ENCODE measurements around the gene CEP290.
"Not testable (repeated sequence)": the region's sequence is repeated elsewhere in the genome, so short reads cannot be mapped to it uniquely, and the experiment has no call there.

CEP290 gene

DNA sequence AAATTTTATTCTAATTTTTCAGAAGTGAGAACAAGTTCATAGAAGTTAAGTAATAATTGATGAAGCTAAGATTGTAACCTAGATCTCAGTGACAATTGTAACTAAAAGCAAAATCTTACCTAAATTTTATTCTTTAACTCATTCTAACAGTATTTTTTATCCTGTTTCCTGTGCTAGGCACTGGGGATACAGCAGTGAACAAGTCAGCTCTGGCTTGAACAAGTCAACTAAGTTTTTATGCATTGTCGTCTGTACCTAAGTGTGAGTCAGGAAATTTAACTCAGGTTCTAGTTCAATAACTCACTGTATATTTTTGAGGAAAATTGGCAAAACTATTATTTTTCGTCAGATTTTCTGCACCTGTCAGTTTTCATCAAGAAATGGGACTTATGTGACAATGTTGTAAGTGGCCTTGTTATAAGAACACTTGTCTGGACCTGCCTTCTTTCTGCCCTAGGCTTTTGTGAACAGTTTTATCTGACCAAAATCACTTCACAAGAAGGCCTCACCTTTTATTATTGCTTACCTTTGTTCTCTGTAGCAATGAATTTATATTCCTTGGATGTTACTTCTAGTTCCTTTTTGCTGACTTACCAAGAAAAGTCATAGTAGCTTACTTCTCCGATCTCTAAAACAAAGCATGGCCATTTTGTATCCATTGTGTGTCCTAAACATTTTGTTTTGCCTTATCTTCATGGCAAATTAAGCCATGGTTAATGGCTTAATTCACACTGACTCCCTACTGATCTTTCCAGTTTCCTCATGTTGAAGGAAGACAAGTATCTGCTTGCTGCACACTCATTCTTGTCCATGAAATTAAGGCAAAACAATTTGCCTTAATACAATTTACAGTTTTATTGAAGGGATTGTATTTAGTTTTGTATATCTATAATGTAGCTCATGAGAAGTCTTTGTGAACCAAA is 2.9 kb upstream of the CEP290 start:
- DNase-seq (ENCODE audit: low spot score): no peak

DNA sequence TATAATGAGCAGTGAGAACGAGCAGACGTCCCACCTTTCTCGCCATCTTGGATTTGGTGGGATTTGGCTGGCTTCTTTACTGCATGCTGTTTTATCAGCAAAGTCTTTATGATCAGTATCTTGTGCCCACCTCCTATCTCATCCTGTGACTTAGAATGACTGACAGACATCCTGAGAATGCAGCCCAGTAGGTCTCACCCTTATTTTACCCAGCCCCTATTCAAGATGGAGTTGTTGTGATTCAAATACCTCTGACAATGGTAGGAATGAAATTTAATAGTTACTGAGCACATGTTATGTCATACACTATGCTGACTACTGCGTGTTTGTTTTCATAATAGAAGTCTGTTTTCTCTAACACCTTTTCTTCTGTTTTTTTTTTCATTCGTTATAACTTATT is 2.1 kb upstream of the CEP290 start:
- no peak for DNase-seq (ENCODE audit: low spot score)

DNA sequence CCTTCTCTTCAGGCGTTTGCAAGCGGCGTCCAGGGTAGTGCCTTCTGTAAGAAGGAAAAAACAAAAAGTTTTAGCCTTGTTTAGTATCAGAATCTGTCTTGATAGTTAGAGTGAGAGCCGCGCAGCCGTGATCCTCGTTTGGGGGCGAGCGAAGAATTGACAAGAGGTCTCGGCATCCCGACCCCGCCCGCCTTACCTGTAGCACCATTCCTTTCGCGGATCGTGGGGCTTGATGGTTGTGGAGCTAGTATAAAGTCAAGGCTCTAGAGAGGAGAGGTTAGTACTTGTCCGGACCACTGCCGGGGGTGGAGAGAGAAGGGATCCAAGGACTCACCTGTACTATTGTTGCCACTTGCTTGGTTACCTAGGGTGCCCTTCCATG is 713 bp upstream of the CEP290 start:
- no peak for DNase-seq (ENCODE audit: low spot score)

DNA sequence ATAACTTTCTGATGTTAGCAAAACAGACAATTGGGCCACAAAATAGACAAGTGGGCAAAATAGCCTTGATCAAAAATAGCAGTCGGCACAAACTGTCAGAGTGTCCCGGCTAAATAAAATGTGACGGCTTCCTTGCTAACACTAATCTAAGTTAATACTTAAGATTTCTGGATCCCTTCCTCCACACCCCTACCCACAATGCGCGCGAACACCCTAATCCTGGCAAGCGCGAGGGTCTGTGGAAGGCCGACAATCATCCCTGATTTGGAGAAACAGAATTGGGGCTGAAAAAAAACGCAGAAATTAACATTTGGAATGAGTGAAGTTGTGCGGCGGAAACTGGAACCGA is 489 bp downstream of the CEP290 start:
- DNase-seq (ENCODE audit: low spot score): no peak

DNA sequence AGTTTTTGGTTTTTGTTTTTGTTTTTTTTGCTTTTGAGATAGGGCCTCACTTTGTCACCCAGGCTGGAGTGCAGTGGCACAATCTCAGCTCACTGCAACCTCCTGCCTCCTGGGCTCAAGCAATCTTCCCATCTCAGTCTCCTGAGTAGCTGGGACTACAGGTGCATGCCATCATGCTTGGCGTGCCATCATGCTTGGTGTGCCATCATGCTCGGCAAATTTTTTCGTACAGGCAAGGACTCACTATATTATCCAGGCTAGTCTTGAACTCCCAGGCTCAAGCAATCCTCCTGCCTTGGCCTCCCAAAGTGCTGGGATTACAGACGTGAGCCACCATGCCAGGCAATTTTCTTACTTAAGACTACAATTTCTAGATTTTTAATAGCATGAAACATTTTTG is 2.2 kb downstream of the CEP290 start:
- not testable (repeated sequence) for DNase-seq (ENCODE audit: low spot score)

DNA sequence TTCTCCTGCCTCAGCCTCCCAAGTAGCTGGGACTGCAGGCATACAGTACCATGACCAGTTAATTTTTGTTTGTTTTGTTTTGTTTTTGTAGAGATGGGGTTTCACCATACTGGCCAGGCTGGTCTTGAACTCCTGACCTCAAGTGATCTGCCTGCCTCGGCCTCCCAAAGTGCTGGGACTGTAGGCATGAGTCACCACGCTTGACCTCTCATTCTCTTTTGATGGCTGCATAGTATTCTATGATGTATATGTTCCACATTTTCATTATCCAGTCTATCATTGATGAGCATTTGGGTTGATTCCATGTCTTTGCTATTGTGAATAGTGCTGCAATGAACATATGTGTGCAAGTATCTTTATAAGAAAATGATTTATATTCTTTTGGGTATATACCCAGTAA is 8.7 kb downstream of the CEP290 start:
- DNase-seq (ENCODE audit: low spot score): not testable (repeated sequence)

DNA sequence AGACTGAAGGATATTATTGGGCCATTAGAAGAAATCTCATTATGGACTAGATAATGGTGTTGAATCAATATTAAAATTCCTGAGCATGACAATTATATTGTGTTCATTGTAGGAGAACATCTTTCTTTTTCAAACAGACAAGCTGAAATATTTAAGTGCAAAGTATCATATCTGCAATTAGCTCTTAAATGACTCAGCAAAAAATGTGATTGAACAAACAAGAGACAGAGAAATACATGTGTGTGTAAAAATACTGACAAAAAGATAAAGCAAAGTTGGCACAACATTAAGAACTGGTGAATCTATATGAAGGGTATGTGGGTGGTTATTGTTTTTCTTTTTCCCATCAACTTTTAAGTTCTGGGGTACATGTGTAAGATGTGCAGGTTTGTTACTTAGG is 9.5 kb downstream of the CEP290 start:
- no peak for DNase-seq (ENCODE audit: low spot score)

DNA sequence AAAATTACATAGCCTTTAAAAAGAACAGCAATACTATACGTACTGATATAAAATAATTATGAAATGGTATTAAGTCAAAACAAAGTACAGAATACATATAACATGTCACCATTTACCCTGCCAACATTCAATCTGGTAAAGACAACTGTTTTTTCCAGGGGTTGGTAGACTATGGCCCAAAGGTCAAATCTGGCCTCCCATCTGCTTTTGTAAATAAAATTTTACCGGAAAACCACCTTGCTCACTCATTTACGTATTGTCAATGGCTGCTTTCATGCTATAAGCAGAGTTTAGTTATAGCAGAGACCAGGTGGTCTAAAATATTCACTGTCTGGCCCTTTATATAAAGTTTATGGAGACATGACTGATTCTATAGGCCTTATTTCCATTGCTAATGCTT is 14.0 kb downstream of the CEP290 start:
- DNase-seq (ENCODE audit: low spot score): no peak

DNA sequence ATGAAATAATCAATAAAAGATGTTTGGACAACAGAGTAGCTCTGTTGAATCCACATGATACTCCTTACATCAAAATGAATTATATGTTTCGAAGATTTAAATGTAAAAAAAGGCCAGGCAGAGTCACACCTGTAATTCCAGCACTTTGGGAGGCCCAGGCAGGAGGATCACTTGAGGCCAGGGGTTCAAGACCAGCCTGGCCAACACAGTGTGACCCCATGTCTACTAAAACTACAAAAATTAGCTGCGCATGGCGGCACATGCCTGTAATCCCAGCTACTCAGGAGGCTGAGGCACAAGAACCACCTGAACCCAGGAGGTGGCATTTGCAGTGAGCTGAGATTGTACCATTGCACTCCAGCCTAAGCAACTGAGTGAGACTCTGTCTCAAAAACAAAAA is 14.8 kb downstream of the CEP290 start:
- no peak for DNase-seq (ENCODE audit: low spot score)

DNA sequence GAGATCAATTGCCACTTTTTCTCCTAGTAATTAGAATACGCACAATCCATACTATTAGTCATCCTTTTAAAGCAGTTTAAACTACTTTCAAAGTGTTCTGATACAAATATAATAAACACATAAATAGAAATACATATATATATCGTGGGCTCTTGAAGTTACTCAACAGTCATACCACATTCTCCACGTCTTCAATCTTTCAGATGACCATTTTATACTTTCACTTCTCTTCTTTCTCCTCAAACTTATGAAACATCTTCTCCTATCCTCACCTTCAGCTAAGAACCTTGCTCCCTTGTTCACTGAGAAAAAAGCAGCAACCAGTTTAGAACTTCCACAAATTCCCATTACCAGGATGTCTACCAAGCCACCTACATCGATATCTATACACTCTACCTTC is 19.2 kb downstream of the CEP290 start:
- DNase-seq (ENCODE audit: low spot score): no peak

DNA sequence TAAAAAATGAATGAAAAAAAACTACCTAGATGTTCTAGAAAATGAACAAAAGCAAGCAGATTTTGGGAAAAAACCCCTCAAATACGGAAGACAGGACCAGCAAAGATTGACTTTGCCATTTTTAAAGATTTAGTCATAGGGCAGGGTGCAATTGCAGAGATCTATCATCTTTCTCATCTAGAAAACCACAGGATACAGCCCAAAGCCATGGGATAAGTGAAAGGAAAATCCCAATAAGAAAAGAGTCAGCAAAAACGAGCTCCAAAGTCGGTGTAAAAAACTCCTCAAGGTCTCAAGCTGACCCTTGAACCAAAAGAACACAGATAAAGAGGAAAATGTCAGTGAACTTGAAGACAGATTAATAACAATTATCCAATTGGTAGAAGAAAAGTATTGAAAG is 28.0 kb downstream of the CEP290 start:
- no peak for DNase-seq (ENCODE audit: low spot score)

DNA sequence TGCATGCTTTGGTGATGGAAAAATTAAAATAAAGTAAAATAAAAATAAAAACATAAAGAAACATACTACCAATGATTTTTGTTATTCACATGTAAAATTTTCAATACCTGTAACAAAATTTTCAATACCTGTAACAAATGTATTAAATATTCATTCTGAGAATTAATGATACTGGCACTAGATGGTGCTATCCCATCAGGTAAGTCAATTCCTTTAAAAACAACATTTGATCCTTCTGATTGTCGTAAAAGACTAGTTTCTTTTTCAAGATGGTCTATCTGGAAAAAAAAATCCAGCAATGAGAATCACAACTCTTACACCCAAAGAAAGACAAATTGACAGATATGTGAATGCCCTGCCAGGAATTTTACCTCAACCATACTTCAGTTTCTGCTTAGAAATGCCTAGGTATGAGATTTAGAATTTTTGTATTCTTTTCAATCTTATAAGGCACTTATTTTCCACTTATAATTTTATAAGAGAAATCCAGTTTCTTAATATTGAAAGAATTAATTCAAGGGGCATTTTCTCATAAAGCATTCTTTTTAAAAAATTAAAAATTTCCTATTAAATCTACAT is 30.7 kb downstream of the CEP290 start:
- no peak for DNase-seq (ENCODE audit: low spot score)

DNA sequence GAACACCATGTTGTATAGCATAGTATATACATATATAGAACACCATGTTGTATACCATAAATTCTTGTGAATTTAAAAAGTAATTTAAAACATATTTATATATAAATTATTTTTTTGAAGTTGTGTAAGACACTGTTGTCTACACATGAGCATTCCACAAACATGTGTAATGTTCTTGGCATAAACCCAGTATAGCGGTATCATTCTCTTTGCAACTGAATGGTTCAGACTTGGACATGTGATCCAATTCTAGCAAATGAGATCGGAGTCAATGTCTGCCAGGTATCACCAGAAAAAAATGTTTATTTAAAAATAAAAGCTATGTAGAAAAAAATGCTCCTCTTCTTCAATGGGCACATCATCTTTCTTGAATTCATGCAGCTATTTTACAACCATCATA is 33.9 kb downstream of the CEP290 start:
- DNase-seq (ENCODE audit: low spot score): no peak

DNA sequence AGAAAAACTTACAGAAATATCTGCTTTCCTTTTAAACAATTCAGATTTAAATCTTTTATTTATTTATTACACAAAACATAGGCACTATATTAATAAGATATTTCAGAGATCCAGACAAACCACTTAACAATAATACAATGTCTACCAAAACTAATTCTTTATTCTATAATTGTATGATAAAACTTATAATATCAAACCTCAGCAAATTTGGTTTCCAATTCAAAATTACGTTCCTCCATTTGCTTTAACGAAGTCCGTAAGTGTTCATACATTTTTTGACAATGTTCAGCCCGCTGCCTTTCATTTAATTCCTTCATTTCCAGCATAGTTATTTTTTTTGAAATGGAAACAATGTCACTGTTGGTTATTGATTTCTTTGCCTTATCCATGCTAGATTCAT is 48.3 kb downstream of the CEP290 start:
- no peak for DNase-seq (ENCODE audit: low spot score)

DNA sequence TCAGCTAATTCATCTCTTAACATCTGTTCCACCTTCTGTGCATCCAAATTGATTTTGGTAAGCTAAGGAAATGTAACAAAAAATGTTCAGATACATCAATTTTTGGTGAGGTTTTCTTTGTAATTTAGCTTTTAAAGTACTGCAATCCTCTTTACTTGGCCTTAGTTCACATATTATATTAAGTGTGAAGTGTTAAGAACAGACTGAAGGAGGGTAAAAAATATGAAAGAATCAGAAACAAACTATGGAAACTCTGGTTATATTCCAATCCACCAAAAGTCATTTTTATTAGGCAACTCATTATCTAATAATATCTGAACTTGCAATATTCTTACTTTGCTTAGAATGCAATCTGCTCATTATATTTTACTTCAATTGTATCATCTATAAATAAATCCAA is 49.1 kb downstream of the CEP290 start:
- DNase-seq (ENCODE audit: low spot score): no peak

DNA sequence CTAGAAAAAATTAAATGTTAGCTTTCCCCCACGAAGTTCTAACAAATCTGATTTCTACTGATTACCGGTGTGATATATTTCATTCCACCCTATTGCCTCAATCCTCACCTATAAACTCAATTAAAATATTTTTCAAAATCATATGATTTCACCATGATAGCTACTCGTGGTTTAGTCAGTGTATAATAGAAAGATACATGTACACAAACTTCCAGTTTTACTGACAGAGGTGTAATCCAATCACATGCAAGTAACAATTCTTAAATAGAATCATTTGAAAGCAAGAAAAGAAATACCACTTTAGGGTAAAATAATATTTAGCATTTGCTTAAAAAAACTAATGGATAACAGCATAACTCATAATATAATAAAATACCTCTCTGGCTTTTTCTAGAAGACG is 57.7 kb downstream of the CEP290 start:
- DNase-seq (ENCODE audit: low spot score): no peak

DNA sequence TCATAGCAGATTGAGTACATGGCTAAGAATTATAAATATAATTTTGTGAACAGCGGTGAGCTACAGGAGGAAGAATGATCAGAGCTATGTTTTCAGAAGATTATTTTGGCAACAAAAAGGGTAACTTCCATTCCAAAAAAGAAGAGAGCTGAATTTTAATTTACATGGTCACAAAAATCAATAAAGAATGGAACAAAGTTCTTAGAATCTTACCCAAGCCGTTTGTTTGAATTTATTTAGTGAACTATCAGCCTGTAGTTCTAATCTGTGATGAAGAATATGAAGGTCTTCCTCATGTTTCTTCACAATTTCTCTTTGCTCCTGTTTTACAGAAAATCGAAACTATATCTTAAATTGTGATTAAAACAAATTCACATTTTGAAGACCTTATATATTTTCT is 58.3 kb downstream of the CEP290 start:
- no peak for DNase-seq (ENCODE audit: low spot score)

DNA sequence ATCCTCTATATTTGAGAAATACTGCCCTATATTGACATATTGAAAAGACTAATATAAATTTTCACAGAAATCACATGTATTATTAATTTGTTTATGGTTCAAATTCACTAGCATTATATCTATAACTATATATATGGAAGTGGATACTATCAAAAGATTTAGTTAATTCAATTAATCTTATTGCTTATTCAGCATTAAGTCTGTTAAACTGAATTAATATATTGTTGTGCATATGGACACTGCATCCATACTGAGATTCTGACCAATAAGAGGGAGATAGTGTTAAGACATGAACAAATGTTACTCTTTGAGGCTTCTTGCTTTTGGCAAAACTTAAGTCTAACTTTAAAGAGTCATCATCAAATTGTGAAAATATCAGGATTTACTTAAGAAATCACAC is 60.6 kb downstream of the CEP290 start:
- no peak for DNase-seq (ENCODE audit: low spot score)

DNA sequence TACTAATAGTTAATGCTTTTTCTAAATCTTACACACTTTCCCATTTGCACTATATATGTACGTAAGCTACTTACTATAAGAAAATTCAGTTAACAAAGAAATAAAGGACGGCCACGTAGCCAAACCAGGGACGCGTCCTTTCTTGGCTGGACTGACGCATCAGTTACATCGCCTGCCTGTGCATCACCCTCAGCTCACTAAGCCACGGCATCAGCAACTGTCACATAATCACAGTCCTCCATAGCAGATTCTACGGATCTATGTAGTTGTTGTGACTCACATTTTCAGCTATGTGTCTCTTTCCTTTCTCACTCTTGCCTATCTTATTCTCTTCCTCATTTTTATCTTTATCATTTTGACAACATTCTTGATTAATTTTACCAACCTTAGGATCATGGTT is 74.6 kb downstream of the CEP290 start:
- DNase-seq (ENCODE audit: low spot score): no peak

DNA sequence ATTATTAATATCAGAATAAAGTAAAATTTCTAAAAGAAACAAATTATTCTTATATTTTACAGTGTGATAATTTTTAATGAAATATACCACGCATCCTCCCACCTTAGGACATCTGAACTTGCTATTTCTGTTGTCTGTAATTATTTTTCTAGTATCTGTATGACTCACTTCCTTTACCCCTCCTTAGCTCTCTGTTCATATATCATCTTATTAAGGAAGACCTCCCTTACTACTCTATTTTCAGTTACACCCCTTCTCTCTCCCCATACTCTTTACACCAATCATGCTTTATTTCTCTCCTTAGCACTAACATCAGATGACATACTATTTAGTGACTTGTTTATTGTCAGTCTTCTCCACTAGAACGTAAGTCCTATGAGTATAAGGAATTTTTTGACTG is 78.5 kb downstream of the CEP290 start:
- no peak for DNase-seq (ENCODE audit: low spot score)

DNA sequence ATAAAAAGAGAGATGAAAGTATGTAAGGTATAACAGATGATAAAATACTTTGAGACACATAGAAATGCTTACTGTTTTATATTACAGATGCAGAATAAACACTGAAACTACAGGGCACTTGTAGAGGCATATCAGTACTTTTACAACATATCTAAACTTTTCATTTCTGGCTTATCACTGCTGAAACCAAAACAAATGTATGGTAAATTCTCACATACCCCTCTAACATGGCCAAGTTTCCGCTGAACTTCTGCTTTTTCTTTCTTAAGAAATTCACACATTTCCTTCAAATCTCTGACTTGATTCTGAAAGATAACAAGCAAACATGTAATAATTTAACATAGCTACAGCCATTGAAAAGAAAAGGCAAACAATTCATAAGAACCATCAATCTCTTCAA is 79.4 kb downstream of the CEP290 start:
- no peak for DNase-seq (ENCODE audit: low spot score)

DNA sequence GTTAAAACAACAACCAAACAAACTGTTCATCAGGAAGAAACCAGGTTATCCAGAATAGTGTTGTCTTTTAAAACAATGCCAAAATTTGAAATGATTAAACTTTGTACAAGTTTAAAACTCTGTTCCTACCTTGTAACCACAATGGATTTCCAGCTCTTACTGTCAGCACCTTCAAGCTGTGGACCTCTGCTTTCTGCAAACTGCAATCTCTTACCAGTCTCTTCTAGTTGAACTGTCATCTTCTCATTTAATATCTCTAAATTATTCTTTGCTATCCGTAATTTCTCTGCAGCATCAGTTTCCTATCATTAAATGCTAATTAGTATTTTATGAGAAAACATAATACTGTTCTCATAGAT is 83.2 kb downstream of the CEP290 start:
- DNase-seq (ENCODE audit: low spot score): no peak

DNA sequence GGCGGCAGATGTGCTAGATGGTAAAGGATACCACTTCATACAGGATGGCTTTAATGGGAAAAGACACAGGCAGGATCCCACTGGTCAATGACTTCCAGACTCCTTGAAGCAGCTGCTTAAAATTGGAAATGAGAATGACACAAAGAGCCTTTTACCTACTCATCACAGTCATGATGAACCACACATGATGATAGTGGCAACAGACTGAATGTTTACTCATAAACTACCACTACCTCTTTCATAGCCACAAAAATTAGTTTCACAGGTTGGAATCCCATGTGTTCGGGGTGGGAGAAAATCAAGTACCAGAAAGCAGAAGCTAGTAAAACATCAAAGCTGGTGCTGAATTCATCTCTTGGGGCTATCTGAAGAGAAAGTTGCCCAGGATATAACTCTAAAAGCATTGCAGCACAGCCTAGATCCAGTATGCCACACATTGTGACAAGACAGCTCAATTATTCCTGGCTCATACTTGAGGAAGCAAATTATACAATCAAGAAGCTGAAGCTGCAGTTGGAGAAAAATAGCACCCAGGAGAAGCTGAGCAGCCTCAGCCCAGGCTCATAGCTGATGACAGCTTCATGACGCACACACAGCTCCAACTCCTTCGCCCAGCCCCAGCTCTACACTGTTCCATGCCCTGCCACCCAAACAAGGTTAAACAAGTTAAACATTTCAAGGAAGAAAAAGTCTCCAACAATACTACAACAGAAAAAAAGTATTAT is 83.7 kb downstream of the CEP290 start:
- no peak for DNase-seq (ENCODE audit: low spot score)
